Adrenal gland (tissue), 12 donors: ENCODE data around the gene DMWD. TPM values are rescaled to one million over a fixed set of nuclear protein-coding genes. Genes with fewer than 3 reads are reported as not detected.
"Not testable (repeated sequence)": the region's sequence is repeated elsewhere in the genome, so short reads cannot be mapped to it uniquely, and the experiment has no call there.

ENCODE experiments used
- DNase-seq, 7 donors: peaks; one replicate each; pipeline ENCODE4 v3.0.0-alpha.2; 2019 to 2020
- H3K27ac ChIP-seq, 5 donors: fragments of 200-600 bp; sonication (generic) in 4 of 5; 1 replicate in 3 of 5; 2 replicates in 2 of 5; pipeline versions ENCODE4 v1.5.1 to v1.8.0; 2016 to 2020; ENCODE audit warnings: mild to moderate bottlenecking in 1 of 5
- H3K27me3 ChIP-seq: fragments of 200-600 bp; 2 replicates; pipeline ENCODE4 v1.8.0; 2021
- H3K36me3 ChIP-seq, 2 donors: fragments of 200-600 bp; replicated peaks in 1 of 2; 1 replicate in 1 of 2; 2 replicates in 1 of 2; pipeline versions ENCODE4 v1.5.1 to v1.8.0; 2018 to 2022
- H3K4me1 ChIP-seq, 2 donors: fragments of 200-600 bp; replicated peaks in 1 of 2; 1 replicate in 1 of 2; 2 replicates in 1 of 2; pipeline versions ENCODE4 v1.5.1 to v1.8.0; 2018 to 2021
- H3K4me3 ChIP-seq, 4 donors: fragments of 200-600 bp; sonication (generic) in 3 of 4; one replicate each; pipeline ENCODE4 v1.5.1; 2016 to 2018
- H3K9me3 ChIP-seq, 3 donors: fragments of 200-600 bp; sonication (generic) in 1 of 3; replicated peaks in 1 of 3; 1 replicate in 2 of 3; 2 replicates in 1 of 3; pipeline versions ENCODE4 v1.5.1 to v1.8.0; 2016 to 2021
- POLR2A ChIP-seq, 2 donors: fragments of 450-650 bp; IDR thresholded peaks; one replicate each; pipeline ENCODE4 v1.6.1; 2017; ENCODE audit warnings: antibody characterized with exemption in 2 of 2, mild to moderate bottlenecking in 2 of 2, moderate library complexity in 1 of 2
- WGBS, 4 donors: extraction: QIAGEN DNeasy Blood & Tissue Kit in 2 of 4; methylation state at CpG; one replicate each; pipeline versions ENCODE4 v1.1.5 to v1.1.7; 2013 to 2017; 5-methylcytosine and 5-hydroxymethylcytosine counted together
- intact Hi-C, 2 donors: fragments of 100-400 bp; cut with DNase I; formaldehyde crosslinking; loops; one replicate each; pipeline versions ENCODE4 v1.14.1 to v1.15.0; 2022 to 2023
- polyA plus RNA-seq, 3 donors: library from polyadenylated mRNA; stranded (reverse); fragments of 200-250 nt in 2 of 3; fragments of 350-450 nt in 1 of 3; fragmentation: Illumina TruSeq in 1 of 3; extraction: RNeasy Lipid Tissue Mini Kit (QIAGEN cat#74804) in 1 of 3; gene quantifications; one replicate each; pipeline ENCODE4 v1.2.3, GENCODE V29; 2013 to 2014
- total RNA-seq, 9 donors: library from RNA; depleted of rRNA in 4 of 9; stranded (reverse); fragments of >200 nt in 4 of 9; fragments of 120-200 nt in 1 of 9; fragmentation: NEBNext Ultra II Directional in 1 of 9; extraction: Animal tissue kit (Norgen Biotek cat#: 25700) in 1 of 9; gene quantifications; one replicate each; pipeline versions ENCODE4 v1.1.0 to v1.2.4, GENCODE V29; 2013 to 2023
- TF ChIP-seq, protein P1 (sequence below), 6 experiments: fragments of 450-650 bp in 4 of 6; fragments of 200-600 bp in 2 of 6; sonication (generic) in 1 of 6; IDR thresholded peaks; 1 replicate in 5 of 6; 2 replicates in 1 of 6; pipeline versions ENCODE4 v1.5.1 to v1.8.0; 2016 to 2021; ENCODE audit warnings: antibody characterized with exemption in 6 of 6, mild to moderate bottlenecking in 2 of 6, moderate library complexity in 1 of 6
- donor health status: healthy with polysubstance abuse.
- donor health status: Bipolar disorder and iron deficiency.
- donor health status: DM: yes; HTN: yes; CAD: no.
- donor health status: DM: no; HTN: no; CAD: no.
- donor health status: DM: no; HTN: no; CAD: no.
- donor health status: DM: yes; HTN: yes; CAD: no.

The DMWD gene
- total and polyA plus RNA-seq, 12 donors, result 13.2 to 91.5 (median 34.0) TPM

DNA sequence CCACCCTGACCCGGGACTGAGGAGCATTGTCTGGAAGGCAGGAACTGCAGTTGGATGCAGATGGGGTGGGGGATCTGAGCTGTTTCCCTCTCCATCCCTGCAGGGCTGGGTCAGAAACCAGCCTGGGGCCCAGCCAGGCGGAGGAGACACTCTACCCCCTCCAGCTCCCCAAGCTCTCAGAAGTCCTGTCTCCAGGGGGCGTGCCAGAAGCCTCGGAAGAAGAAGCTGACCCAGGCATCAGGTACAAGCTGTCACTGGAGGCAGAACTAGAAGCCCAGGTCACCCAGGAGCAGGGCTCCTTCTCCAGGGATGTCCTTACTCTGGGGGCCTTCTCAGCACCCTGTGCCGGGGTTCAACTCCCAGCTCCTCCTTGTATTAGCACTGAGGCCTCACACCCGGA is 39.1 kb downstream of the DMWD start:
- no peaks in the 10 kb centered on the region for H3K36me3 ChIP-seq
- no peak overlapping the region for H3K27ac ChIP-seq
- 71 to 81% (median 79%) methylated on average over 6 of the region's 6 CpGs for WGBS, 4 donors
- H3K4me1 ChIP-seq, result no peaks in the 10 kb centered on the region
- DNase-seq, result no peak
- no peaks in the 10 kb centered on the region for H3K27me3 ChIP-seq
- intact Hi-C loops, result no loop called here
- H3K9me3 ChIP-seq, result no peaks in the 10 kb centered on the region
- TF ChIP-seq POLR2A (IDR thresholded peaks at IDR 0.05), result no peak
- TF ChIP-seq, protein P1, sequence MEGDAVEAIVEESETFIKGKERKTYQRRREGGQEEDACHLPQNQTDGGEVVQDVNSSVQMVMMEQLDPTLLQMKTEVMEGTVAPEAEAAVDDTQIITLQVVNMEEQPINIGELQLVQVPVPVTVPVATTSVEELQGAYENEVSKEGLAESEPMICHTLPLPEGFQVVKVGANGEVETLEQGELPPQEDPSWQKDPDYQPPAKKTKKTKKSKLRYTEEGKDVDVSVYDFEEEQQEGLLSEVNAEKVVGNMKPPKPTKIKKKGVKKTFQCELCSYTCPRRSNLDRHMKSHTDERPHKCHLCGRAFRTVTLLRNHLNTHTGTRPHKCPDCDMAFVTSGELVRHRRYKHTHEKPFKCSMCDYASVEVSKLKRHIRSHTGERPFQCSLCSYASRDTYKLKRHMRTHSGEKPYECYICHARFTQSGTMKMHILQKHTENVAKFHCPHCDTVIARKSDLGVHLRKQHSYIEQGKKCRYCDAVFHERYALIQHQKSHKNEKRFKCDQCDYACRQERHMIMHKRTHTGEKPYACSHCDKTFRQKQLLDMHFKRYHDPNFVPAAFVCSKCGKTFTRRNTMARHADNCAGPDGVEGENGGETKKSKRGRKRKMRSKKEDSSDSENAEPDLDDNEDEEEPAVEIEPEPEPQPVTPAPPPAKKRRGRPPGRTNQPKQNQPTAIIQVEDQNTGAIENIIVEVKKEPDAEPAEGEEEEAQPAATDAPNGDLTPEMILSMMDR (IDR thresholded peaks at IDR 0.05), result no peak
- no peak overlapping the region for H3K4me3 ChIP-seq

DNA sequence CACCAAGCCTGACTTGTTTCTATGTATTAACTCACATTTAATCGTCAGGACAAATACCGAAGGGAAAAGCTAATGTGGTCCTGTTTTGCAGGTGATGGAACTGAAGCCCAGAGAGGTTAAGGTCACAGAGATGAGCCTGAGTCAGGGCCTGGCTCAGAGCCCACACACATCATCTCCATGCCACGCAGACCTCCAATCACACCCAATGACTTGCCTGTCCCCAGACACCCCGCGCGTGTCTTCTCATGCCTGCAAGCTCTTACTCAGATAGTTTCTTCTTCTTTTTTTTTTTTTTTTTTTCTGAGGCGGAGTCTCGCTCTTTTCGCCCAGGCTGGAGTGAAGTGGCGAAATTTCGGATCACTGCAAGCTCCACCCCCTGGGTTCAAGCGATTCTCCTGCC is 40.0 kb downstream of the DMWD start:
- H3K27ac ChIP-seq, result no peak overlapping the region
- DNase-seq, result peak in 5 of 7 donors; percentile 58 to 75 (median 65)
- H3K9me3 ChIP-seq, result no peaks in the 10 kb centered on the region
- H3K36me3 ChIP-seq, result no peaks in the 10 kb centered on the region
- WGBS, 4 donors, result 65 to 76% (median 67%) methylated on average over 12 of the region's 12 CpGs
- no peak for TF ChIP-seq POLR2A (IDR thresholded peaks at IDR 0.05)
- TF ChIP-seq, protein P1 (IDR thresholded peaks at IDR 0.05), result no peak
- H3K4me1 ChIP-seq, result no peaks in the 10 kb centered on the region
- H3K4me3 ChIP-seq, result no peak overlapping the region
- no peaks in the 10 kb centered on the region for H3K27me3 ChIP-seq
- intact Hi-C loops, result no loop called here

DNA sequence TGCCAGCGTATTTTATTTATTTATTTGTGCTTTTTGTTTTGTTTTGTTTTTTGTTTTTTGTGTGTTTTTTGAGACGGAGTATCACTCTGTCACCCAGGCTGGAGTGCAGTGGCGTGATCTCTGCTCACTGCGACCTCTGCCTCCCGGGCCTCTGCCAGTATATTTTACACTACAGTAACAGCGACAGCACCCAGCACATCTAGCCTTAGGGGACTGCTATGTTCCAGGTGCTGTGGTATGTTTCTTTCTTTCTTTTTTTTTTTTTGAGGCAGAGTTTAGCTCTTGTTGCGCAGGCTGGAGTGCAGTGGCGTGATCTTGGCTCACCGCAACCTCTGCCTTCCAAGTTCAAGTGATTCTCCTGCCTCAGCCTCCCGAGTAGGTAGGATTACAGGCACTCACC is 41.2 kb downstream of the DMWD start:
- H3K27ac ChIP-seq, H3K9me3 ChIP-seq, intact Hi-C loops, DNase-seq, H3K36me3 ChIP-seq, H3K4me3 ChIP-seq, H3K27me3 ChIP-seq, H3K4me1 ChIP-seq: not testable (repeated sequence)
- 87 to 93% (median 89%) methylated on average over 10 of the region's 10 CpGs for WGBS, 4 donors

DNA sequence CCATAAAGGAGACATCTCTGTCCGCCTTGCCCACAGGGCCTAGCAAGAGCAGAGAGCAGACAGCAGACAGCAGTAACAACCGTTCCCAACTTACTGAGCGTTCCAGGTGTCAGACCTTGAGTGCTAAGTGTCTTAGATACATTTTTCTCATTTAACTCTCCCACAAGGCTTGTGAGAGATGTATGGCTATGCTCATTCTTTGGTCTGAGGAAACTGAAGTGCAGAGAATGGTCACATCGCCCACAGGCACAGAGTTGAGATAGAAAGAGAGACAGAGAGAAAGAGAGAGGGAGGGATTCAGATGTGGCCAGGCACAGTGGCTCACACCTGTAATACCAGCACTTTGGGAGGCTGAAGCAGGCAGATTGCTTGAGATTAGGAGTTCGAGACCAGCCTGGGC is 45.1 kb downstream of the DMWD start:
- TF ChIP-seq POLR2A (IDR thresholded peaks at IDR 0.05), result no peak
- TF ChIP-seq, protein P1 (IDR thresholded peaks at IDR 0.05), result no peak
- intact Hi-C loops, result no loop called here
- Histone ChIP-seq H3K9me3 (no peaks in the 10 kb centered on the region), H3K4me3 (no peak overlapping the region), H3K4me1 (no peaks in the 10 kb centered on the region), H3K27me3 (no peaks in the 10 kb centered on the region), H3K27ac (no peak overlapping the region), H3K36me3 (no peaks in the 10 kb centered on the region)
- WGBS, 4 donors, result 76 to 86% (median 82%) methylated on average over 5 of the region's 5 CpGs
- DNase-seq, result no peak

DNA sequence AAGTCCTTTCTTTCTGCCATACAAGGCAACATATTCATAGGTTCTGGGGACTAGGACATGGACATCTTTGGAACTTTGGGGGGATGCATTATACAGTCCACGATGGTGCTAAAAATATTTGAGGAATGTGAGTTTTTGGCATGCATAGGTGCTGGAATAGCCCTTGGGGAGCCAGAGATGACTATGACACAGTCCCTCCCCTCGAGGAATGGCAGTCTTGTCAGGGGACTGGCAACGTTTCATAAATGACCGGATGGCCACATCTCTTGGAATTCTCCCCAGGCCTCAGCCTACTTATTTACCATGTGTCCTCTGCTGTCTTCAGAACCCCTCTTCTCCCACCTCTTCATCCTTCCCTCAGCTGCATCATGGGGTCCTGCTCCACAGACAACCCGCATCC is 45.8 kb downstream of the DMWD start:
- H3K27me3 ChIP-seq, result no peaks in the 10 kb centered on the region
- H3K4me3 ChIP-seq, result no peak overlapping the region
- H3K27ac ChIP-seq, result no peak overlapping the region
- 66 to 85% (median 74%) methylated on average over 5 of the region's 5 CpGs for WGBS, 4 donors
- no peaks in the 10 kb centered on the region for H3K9me3 ChIP-seq
- no peaks in the 10 kb centered on the region for H3K36me3 ChIP-seq
- no peak for DNase-seq
- intact Hi-C loops, result no loop called here
- TF ChIP-seq, protein P1 (IDR thresholded peaks at IDR 0.05), result no peak
- TF ChIP-seq POLR2A (IDR thresholded peaks at IDR 0.05), result no peak
- H3K4me1 ChIP-seq, result no peaks in the 10 kb centered on the region
